HG03159 (cell line): Measurements from ENCODE around the gene FZD4.
"Not testable (repeated sequence)": the region's sequence is repeated elsewhere in the genome, so short reads cannot be mapped to it uniquely, and the experiment has no call there.

Experiments used
- ATAC-seq: cut with Tn5 transposase; IDR thresholded peaks from one replicate; pipeline ENCODE4 v1.9.1; 2021; ENCODE audit warnings: mild to moderate bottlenecking, moderate library complexity; ENCODE audit not compliant: unreplicated experiment

FZD4 gene

DNA sequence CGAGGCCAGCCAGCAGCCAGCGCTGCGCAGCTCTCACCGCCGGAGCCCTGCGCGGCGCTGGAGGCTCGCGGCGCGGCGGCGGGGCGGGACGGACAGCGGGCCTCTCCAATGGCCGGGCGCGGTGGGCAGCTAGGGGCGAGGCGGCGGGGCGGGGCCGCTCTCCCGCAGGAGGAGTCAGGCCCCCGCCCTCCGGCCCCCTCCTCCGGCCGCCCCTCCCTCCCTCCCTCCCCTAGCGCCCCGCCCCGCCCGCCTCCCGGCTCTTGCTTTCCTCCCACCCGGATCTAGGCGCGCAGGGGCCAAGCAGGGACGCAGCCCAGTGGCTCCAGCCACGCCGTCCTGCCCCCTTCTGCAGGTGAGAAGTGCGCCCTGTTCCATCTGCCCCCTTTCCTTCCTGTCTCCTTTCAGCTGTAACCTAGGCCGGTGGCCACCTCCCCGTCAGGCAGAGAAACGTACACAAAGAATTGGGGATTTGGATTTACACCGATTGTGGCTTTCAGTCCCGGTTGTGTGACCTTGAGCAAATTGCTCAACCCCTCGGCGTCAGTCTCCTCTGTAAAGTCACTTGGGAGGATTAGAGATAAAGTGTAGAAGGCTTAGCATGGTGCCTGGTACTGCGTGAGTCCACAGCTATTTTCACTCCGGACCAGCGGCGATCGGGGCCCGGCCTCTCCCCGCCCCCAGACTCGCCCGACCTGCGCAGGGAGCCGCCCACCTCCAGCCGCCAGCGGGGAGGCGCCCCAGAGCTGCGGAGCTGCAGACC, at the start of gene FZD4:
Gene FZD4 (minus strand): TSS at position 35 of the 760 bp plus-strand sequence. CDS start 310 bp downstream, outside the sequence.
- peak; percentile 95 for ATAC-seq

DNA sequence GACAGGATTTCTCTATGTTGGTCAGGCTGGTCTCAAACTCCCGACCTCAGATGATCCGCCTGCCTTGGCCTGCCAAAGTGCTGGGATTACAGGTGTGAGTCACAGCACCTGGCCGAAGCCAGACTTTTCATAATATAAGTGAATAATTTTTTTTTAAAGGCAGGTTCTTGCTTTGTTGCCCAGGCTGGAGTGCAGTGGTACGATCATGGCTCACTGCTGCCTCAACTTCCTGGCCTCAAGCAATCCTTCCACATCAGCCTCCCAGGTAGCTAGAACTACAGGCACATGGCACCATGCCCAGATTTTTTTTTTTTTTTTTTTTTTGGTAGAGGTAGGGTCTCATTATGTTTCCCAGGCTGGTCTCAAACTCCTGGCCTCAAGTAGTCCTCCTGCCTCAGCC, 49.1 kb upstream of the FZD4 start:
- ATAC-seq: not testable (repeated sequence)

DNA sequence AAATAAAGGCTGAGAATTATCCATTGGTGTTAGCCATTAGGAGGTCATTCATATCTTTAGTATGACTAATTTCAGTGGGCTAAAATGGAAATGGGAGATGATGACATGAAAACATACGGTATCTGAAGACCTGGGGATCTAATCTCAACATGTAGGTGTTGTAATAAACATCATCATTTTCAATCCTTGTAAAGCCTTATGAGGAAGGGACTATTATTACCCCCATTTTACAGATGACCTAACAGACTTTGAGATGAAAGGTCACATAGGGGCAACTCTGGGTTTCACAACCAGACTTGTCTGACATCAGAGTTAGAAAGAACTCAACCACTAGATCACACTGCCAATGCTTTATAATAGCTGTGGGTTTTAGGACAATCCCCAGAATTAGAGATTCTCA, 47.7 kb upstream of the FZD4 start:
- no peak for ATAC-seq

DNA sequence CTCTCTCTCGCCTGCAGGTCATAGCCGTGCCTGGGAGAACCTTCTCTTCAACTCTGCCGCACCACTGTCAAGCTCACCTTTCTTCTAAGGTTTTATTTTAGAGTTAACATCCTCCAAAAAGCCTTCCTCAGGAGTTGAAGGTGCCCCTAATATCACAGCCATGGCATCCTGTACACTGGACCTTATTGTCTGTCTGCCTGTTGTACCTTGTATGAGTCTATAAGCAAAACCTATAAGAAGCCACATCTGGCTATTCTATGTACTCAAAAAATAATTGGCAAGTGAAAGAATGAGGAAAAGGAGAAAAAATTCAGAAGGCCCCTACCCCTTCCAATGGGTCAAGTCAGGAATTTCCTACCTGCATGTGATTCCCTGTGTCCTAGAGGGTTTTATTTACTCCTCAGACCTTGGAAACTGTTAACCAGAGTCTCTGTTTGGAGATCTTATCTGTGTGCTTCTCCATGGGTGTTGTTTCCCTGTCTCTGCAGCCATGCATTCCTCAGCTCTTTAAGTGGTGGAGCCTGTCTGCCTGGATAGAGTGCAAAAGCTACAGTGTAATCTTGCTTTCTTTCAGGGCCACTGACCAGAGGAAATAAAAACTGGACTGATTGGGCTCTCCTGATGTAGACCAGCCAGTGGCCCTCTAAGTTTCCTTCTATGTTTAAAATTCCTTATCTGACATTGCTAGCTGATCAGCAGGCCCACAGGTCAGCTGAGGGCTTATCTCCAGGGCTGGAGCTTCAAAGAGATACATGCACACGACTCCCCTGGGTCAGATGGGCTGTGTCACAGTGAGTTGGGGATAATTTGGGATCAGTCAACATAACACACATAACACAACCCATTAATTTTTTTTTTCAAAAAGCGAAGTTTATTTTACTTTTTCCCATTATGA, 44.9 kb upstream of the FZD4 start:
- no peak for ATAC-seq

DNA sequence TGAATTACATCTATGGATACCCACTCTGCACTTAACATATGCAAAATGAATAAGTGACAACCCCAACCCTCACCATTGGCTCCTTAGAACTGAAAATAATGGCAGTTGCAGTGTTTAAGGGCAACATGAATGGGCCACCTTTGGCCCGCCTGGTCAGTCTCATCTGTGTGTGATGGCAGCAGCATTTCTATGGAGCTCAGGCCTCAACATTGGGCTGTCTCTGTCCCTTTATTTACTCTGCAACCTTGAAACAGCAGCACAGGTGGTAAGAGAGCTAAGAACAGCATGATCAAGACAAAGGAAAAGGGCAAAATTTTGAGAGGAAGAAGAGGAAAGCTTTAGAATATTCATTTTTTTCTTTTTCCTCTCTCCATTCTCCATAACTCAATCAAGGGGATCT, 44.2 kb upstream of the FZD4 start:
- no peak for ATAC-seq

DNA sequence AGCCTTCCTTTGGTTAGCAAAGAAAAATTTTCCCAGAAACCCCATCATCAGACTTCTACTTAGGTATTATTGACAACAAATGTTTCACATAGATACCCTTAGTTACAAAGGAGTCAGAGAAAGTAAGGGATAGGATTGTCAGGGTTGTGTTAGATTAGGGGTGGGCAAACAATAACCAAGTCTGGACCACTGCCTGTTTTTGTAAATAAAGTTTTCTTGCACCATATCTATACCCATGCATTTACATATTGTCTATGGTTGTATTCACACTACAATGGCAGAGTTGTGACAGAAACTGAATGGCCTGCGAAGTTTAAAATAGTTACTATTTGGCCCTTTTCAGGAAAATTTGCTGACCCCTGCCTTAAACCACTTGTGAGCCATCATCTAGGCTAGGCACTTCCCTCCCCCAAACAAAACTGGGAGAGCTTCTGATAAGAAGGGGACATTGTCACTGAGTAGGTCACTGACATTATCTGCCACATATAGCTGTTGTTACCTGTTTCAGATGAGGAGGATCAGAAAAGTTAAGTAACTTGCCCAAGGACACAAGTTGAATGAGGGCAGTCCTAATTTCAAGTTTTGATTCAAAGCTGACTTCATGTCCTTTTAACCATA, 41.9 kb upstream of the FZD4 start:
- ATAC-seq: no peak

DNA sequence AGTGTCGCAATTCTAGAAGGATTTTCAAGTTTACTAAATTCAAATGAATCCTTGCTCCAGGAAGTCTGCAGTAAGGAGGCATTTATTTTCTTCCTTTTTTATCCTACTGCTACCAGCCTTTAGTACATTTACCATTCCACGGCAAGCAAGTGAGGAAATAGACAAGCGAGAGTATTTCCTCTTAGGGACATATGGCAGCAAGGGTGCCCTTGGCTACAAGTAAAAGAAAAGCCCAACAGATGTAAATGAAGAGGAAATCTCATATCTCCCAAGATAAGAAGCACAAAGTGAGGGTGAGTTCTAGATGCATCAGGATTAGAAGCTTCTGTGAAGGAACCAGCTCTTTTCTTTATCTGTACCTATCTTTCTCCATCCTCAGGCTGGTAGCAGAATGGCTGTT, 37.8 kb upstream of the FZD4 start:
- ATAC-seq: no peak

DNA sequence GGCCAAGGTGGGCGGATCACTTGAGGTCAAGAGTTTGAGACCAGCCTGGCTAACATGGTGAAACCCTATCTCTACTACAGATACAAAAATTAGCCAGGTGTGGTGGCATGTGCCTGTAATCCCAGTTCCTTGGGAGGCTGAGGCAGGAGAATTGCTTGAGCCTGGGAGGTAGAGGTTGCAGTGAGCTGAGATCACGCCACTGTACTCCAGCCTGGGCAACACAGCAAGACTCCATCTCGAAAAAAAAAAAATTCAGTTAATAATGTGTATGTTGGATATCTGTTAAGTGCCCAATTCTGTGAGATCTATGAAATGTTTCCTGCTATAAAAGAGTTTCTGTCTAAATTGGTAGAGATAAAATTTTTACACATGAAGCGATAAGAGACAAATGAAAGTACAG, 37.1 kb upstream of the FZD4 start:
- ATAC-seq: not testable (repeated sequence)

DNA sequence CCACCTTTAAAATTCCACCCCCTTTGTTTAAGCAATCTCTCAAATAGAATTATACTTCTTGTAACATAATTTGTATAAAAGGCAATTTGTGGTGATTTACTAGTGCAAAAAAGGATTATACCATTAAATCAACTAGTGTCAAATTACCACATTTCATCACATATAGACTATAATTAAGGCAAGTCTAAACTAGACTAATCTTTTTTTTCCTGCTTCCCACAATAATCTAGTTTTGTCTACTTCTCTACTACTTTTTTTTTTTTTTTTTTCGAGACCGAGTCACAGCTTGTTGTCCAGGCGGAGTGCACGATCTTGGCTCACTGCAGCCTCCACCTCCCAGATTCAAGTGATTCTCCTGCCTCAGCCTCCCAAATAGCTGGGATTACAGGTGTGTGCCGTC, 36.1 kb upstream of the FZD4 start:
- ATAC-seq: no peak

DNA sequence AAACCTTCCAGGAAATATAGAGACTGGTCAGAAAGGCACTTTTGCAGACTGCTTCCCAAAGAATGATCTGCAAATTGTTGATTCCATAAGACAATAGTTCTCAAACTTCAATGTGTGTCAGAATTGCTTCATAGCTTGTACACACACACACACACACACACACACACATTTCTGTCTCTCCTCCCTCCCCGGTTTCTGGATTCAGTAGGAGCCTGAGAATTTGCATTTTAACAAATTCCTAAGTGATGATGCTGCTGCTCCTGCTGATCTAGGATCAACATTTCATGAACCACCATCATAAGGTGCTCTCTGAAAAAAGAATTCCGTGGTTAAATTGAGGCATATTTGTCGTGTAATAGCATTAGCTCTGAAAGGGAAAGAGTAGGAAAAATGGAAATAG, 35.3 kb upstream of the FZD4 start:
- no peak for ATAC-seq

DNA sequence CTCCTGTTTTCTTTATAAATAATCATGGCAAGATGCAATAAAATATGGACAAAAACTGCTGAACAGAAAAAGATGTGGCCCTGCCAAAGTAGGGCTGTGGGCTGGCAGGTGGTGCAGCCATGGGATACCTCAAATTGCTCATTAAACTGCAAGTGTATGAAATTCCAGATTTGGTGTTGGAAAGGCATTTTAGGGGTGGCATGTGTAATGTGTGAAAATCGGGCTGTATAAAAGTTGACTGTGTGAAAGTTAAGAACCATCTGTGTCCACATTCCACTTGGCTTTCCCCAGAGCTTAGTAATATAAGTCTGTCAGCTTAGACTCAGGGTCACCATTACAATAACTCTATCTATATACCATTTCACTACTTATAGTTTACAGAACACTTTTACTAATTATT, 34.8 kb upstream of the FZD4 start:
- ATAC-seq: no peak

DNA sequence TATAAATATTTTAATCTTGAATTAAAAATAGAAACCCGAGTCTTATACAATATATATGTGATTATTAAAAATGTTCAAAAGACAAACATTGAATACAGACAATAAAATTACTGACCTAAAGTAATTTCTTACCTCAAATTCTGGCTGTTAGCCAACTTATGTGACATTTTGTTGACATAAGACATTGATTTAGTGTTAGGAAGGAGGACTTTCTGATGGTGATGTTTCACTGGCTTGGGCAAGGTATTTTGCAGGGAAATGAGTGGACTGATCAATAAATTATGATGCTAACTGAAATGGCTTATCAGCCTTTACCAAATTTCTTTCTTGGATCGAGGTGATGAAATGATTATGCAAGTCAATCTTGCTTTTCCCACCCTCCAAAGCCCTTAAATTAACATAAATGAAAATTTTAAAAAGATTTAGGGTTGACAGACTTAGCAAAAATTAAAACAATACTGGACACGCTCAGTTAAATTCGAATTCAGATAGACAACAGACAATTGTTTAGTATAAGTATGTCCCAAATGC, 33.2 kb upstream of the FZD4 start:
- no peak for ATAC-seq

DNA sequence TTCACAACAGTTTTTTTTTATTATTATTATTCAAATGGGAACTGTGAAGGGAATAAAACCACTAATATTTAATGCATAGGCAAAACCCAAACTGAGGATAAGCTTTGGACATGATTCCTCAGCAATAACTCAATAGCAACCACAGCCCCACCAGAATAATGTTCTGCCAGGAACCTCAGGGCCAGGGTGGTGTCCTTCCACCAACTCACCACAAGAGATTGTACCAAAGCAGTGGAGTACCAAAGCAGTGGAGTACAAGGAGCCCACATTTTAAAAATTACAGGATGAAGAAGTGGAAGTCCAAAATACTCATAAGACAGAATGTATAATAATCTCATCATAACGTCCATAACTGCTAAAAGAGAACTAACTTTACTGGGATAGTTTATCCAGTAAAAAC, 32.5 kb upstream of the FZD4 start:
- ATAC-seq: no peak

DNA sequence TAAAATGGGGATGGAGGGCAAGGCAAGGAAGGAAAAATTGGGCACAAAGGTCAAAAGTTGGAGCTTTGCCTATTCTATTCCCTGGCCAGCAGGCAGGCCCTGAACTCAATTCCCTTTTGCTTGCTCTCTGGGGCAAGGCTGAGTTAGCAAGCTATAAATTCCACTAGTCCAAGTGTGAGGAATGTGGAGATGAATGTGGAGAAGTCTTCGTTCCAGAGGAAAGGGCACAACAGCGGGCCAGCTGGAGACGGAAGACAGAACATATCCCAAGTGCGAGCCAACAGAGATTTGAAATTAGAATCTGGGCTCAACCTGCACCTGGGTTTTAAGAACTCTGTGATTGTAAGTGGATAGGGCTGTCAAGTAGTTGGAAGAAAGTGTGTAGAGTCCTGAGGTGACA, 29.5 kb upstream of the FZD4 start:
- no peak for ATAC-seq

DNA sequence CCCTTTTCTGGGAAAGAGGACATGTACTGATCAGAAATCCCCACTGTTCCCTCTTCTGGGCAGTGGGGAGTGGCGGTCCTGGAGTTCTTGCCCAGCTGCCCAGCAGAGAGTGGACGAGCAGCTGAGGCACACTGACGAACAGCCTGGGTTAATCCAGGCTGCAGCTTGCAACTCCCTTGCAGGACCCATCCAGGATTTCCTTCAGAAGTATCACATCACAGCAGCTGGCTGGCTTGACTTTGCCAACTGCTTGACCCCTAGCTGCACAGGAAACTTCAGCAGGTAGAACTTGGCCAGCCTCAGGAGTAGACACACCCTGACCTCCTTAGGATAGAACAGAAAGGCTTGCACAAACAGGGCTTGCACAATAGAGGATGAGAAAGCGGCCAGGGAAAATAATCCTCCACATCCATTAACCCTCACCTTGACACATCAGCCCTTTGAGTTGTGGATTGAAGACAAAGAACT, 27.9 kb upstream of the FZD4 start:
- no peak for ATAC-seq

DNA sequence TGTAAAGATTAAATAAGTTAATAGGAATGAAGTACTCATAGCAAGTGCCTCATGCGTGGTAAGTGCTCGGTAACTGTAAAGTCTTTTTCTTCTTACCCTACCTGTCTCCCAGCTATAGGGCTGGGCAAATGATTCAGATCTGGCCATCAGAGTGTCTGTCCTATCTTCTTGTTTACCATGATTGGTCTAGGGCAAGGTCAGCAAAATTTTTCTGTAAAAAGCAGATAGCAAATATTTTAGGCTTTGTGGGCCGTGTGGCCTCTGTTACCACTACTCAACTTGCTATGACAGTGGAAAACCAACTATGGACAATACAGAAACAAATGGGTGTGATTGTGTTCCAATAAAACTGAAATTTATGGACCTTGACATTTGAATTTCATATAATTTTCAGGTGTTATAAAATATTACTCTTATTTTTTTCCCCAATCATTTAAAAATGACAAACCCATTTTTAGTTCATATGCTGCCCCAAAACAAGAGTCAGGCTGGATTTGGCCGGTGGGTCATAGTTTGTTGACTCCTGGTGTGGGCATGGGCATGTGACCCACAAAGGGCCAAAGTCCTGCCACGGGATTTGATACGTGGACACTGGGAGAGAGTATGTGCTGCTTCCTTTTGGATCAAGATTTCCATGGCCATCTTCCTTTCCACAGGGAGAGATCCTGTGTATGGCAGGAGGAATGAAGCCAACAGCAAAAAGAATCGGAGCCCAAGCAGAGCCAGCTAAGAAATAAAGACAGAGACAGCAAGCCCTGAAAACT, 26.8 kb upstream of the FZD4 start:
- no peak for ATAC-seq

DNA sequence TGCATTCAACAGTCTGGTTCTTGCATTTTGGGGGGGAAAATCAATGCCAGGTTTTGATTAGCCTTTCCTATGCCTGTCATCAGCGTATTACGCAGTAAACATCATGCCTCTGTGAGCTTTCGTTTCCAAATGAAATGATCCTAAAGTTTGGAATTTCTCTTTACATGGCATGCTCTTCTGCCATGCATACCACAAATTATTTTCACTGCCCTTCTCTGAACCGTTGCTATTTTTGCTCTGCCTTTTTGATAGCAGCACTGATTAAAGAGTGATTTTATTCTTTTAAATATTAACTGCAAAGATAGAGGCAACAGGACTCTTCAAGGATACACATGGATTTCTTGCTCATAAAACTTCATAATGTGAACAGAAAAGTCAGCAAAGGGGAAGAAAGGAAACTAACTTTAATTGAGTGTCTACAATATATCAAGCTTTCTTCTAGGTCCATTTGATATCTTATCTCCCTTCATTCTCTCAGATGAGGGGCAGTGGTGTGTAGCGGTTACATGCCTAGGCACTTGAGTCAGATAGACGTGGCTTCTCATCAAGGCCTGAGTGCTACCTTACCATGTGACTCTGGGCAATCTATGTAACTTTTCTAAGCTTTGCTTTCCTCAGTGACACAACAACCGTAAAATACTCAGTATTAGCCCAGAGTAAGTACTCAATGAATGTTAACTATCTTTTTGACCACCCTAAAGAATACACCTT, 25.0 kb upstream of the FZD4 start:
- ATAC-seq: no peak

DNA sequence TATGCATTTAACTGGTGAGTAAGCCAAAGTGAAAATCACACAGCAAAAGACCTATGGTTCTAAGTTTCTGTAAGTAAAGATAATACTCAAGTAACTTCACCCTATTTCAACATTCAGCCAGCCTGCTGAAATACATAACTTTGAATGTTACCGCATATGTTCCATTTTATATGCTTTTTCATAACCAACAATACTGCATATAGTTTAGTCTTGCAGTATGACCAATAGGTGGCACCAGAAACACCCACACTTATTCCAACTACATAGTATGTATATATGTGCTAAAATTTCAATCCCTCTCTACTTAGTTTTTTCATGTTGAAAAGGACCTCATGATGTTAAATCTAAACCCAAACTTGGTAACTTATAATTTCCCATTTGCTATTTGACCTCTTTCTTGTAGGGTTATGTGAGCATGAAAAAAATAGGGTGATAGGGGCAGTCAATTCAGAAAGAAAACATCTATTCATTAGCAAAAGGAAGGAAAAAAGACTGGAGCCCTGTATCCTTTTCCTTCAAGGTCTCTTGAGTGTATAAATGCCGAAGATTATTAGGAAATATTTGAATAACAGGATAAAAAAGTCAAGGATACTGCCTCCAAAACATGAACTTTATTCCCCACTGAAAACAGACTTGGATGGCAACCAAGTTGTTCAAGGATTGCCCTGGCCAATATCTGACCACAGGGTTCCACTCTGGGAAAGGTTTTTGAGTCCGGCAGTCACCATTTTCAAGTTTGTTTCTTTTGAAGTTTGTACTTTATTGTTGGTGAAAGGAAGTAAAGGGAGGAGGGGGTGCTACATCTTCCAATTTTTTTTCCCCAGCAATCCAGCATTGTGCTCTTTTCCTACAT, 23.8 kb upstream of the FZD4 start:
- peak; percentile 80 for ATAC-seq

DNA sequence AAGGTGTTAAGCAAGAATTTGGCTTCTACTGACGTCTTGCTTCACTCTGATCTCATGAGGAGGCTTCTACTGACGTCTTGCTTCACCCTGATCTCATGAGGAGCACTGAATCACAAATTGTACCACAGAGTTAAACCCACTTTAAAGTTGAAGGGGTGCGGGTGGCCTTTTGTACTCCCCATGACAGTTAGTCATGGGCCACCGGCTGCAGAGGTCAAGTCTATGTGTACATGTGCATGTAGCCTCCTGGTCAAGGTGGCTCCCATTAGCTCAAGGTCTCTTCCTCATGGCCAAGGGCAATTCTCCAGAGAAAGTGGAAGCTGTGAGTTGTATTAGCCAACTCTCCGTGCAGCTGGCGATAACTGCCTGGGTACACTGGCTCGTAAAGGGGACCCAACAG, 23.1 kb upstream of the FZD4 start:
- ATAC-seq: no peak
